Tibial nerve (tissue), 4 donors: ENCODE measurements around the gene BCAR1. TPM values are rescaled to one million over a fixed set of nuclear protein-coding genes. Genes with fewer than 3 reads are reported as not detected.
"Not testable (repeated sequence)": the region's sequence is repeated elsewhere in the genome, so short reads cannot be mapped to it uniquely, and the experiment has no call there.

ENCODE experiments used
- DNase-seq, 2 donors: peaks; one replicate each; pipeline ENCODE4 v3.0.0-alpha.2; 2019; ENCODE audit warnings: low spot score in 2 of 2
- H3K27ac ChIP-seq, 4 donors: fragments of 200-600 bp; sonication (generic) in 3 of 4; one replicate each; pipeline ENCODE4 v1.5.1; 2017 to 2019; ENCODE audit warnings: mild to moderate bottlenecking in 1 of 4
- H3K27me3 ChIP-seq, 2 donors: fragments of 200-600 bp; sonication (generic) in 1 of 2; one replicate each; pipeline versions ENCODE4 v1.5.1 to v1.6.0; 2017 to 2019
- H3K36me3 ChIP-seq, 3 donors: fragments of 200-600 bp; sonication (generic); one replicate each; pipeline ENCODE4 v1.5.1; 2018 to 2019
- H3K4me1 ChIP-seq, 4 donors: fragments of 200-600 bp; sonication (generic) in 3 of 4; one replicate each; pipeline ENCODE4 v1.5.1; 2017 to 2019
- H3K4me3 ChIP-seq, 4 donors: fragments of 200-600 bp; sonication (generic) in 3 of 4; one replicate each; pipeline ENCODE4 v1.5.1; 2017 to 2019; ENCODE audit warnings: mild to moderate bottlenecking in 1 of 4, moderate library complexity in 1 of 4
- H3K9me3 ChIP-seq, 4 donors: fragments of 200-600 bp; sonication (generic) in 3 of 4; one replicate each; pipeline ENCODE4 v1.5.1; 2017 to 2019
- CTCF ChIP-seq, 5 experiments: fragments of 200-600 bp in 3 of 5; fragments of 450-650 bp in 2 of 5; sonication (generic) in 3 of 5; IDR thresholded peaks; one replicate each; pipeline ENCODE4 v1.5.1; 2016 to 2019; ENCODE audit warnings: antibody characterized with exemption in 5 of 5, mild to moderate bottlenecking in 3 of 5, moderate library complexity in 2 of 5
- EP300 ChIP-seq, 2 donors: sonication (generic); formaldehyde crosslinking; IDR thresholded peaks; one replicate each; pipeline ENCODE4 v1.6.1; 2017; ENCODE audit warnings: antibody characterized with exemption in 2 of 2, mild to moderate bottlenecking in 1 of 2
- POLR2A ChIP-seq, 2 donors: fragments of 450-650 bp; IDR thresholded peaks; one replicate each; pipeline ENCODE4 v1.6.1; 2017; ENCODE audit warnings: antibody characterized with exemption in 2 of 2, mild to moderate bottlenecking in 2 of 2, moderate library complexity in 2 of 2
- WGBS, 2 donors: methylation state at CpG; one replicate each; pipeline ENCODE4 v1.1.5; 2018; 5-methylcytosine and 5-hydroxymethylcytosine counted together
- total RNA-seq, 4 donors: library from RNA; depleted of rRNA; stranded (reverse); fragments of >200 nt; gene quantifications; one replicate each; pipeline ENCODE4 v1.1.0, GENCODE V29; 2016

BCAR1 gene
- total RNA-seq, 4 donors from 2014 or later = 41.0 to 57.3 (median 42.9) TPM

GRCh38 chr16:75208861-75209505 lies 42.4 kb downstream of the BCAR1 start:
- 78 to 82% methylated on average over 25 of the region's 27 CpGs for WGBS, 2 donors
- no peak for TF ChIP-seq POLR2A (IDR thresholded peaks at IDR 0.05)
- no peak for TF ChIP-seq CTCF (IDR thresholded peaks at IDR 0.05)
- TF ChIP-seq EP300 (IDR thresholded peaks at IDR 0.05) = no peak
- Histone ChIP-seq H3K27ac (no peak overlapping the region), H3K9me3 (no peaks in the 10 kb centered on the region), H3K27me3 (peaks cover 0 to 5% of the 10 kb centered on the region in 2 donors), H3K36me3 (no peaks in the 10 kb centered on the region), H3K4me3 (no peak overlapping the region), H3K4me1 (no peaks in the 10 kb centered on the region)
- no peak for DNase-seq

GRCh38 chr16:75208242-75208825 lies 43.1 kb downstream of the BCAR1 start:
- DNase-seq = no peak
- no peaks in the 10 kb centered on the region for H3K9me3 ChIP-seq

GRCh38 chr16:75207831-75208230 lies 43.6 kb downstream of the BCAR1 start:
- TF ChIP-seq CTCF (IDR thresholded peaks at IDR 0.05) (no peak), EP300 (IDR thresholded peaks at IDR 0.05) (no peak)
- WGBS, 2 donors = 87 to 90% methylated on average over 9 to 11 of the region's 11 CpGs

More at GRCh38 chr16:75208242-75208825, 43.1 kb downstream of the BCAR1 start:
- H3K27ac ChIP-seq = no peak overlapping the region
- TF ChIP-seq POLR2A (IDR thresholded peaks at IDR 0.05) = no peak
- TF ChIP-seq EP300 (IDR thresholded peaks at IDR 0.05) = no peak
- TF ChIP-seq CTCF (IDR thresholded peaks at IDR 0.05) = no peak
- peaks cover 0 to 5% of the 10 kb centered on the region in 2 donors for H3K27me3 ChIP-seq
- H3K4me3 ChIP-seq = no peak overlapping the region
- no peaks in the 10 kb centered on the region for H3K4me1 ChIP-seq
- H3K36me3 ChIP-seq = no peaks in the 10 kb centered on the region
- 75 to 85% methylated on average over 13 of the region's 13 CpGs for WGBS, 2 donors

GRCh38 chr16:75206749-75207451 lies 44.5 kb downstream of the BCAR1 start, which contains the start of gene CTRB2:
CTRB2 (minus strand) TSS chr16:75207161; CDS start chr16:75207141, 20 bp downstream.
- no peaks in the 10 kb centered on the region for H3K9me3 ChIP-seq
- no peaks in the 10 kb centered on the region for H3K36me3 ChIP-seq
- DNase-seq = no peak
- WGBS, 2 donors = 84 to 90% methylated on average over 14 to 24 of the region's 24 CpGs
- peaks cover 0 to 5% of the 10 kb centered on the region in 2 donors for H3K27me3 ChIP-seq
- H3K4me3 ChIP-seq = no peak within 1 kb of the TSS
- H3K4me1 ChIP-seq = no peaks in the 10 kb centered on the region
- H3K27ac ChIP-seq = no peak within 1 kb of the TSS
- no peak for TF ChIP-seq POLR2A (IDR thresholded peaks at IDR 0.05)
- TF ChIP-seq CTCF (IDR thresholded peaks at IDR 0.05) = no peak
- no peak for TF ChIP-seq EP300 (IDR thresholded peaks at IDR 0.05)

More at GRCh38 chr16:75207831-75208230, 43.6 kb downstream of the BCAR1 start:
- no peaks in the 10 kb centered on the region for H3K4me1 ChIP-seq
- H3K27me3 ChIP-seq = peaks cover 0 to 5% of the 10 kb centered on the region in 2 donors
- H3K4me3 ChIP-seq = no peak overlapping the region
- DNase-seq = no peak
- H3K36me3 ChIP-seq = no peaks in the 10 kb centered on the region
- no peak overlapping the region for H3K27ac ChIP-seq
- no peaks in the 10 kb centered on the region for H3K9me3 ChIP-seq

- H3K9me3 ChIP-seq, H3K27me3 ChIP-seq, H3K4me3 ChIP-seq, H3K4me1 ChIP-seq, H3K36me3 ChIP-seq, H3K27ac ChIP-seq, DNase-seq: not testable (repeated sequence)
- WGBS, 2 donors = 86 to 87% methylated on average over 8 to 12 of the region's 25 CpGs
These were observed 45.3 kb downstream of the BCAR1 start for GRCh38 chr16:75205961-75206748.

- H3K4me3 ChIP-seq, H3K27me3 ChIP-seq, H3K4me1 ChIP-seq, H3K36me3 ChIP-seq, H3K27ac ChIP-seq, H3K9me3 ChIP-seq, DNase-seq: not testable (repeated sequence)
- no CpG with 5 or more reads among the region's 19 CpGs for WGBS, 2 donors
These were observed 46.0 kb downstream of the BCAR1 start for GRCh38 chr16:75205438-75205837.

GRCh38 chr16:75204905-75205304 lies 46.5 kb downstream of the BCAR1 start:
- no CpG with 5 or more reads among the region's 20 CpGs for WGBS, 2 donors
- not testable (repeated sequence) for H3K36me3 ChIP-seq, H3K27me3 ChIP-seq, H3K27ac ChIP-seq, DNase-seq, H3K9me3 ChIP-seq, H3K4me1 ChIP-seq, H3K4me3 ChIP-seq
